IPS-NIHi7 (cell line): ENCODE data around the gene LLPH.
A peak's percentile ranks its signal among the peaks of the same experiment; 100 is the strongest.

Experiments
- DNase-seq: peaks from one replicate; pipeline ENCODE4 v3.0.0; 2012; ENCODE audit warnings: mixed read lengths; ENCODE audit errors: extremely low spot score

The LLPH gene

DNA sequence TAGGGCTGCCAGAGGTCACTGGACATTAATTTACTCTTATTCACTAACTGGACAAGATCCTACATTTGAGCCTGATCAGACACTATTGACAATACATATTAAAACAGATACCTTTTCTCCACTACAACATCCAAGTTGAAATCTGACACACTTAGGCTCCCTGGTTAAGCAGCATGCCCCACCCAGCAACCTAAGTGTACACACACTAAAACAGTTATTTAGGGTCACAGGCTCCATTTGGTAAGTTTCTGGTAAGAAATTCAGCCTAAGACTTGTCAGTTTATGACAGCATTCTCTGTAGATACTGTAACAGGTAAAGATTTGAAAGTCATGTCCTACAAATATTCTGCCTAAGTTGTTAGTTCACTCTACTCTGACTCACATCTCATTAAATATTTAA lies 12.3 kb upstream of the LLPH start:
- no peak for DNase-seq

DNA sequence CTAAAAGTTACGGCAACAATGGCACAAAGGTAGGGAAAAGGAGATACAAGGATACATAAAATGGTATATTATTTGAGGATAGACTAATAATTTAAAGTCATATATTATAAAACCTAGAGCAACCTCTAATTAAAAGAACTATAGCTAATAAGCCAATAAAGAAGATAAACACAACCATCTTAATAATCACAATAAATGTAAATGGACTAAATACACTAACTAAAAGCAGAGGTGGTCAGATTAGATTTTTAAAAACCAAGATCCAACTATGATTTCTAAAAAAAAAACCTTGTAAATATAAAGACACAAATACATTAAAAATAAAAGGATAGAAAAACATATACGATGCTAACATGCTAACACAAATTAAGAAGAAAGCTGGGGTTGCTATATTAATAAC lies 10.7 kb upstream of the LLPH start:
- DNase-seq, result no peak

DNA sequence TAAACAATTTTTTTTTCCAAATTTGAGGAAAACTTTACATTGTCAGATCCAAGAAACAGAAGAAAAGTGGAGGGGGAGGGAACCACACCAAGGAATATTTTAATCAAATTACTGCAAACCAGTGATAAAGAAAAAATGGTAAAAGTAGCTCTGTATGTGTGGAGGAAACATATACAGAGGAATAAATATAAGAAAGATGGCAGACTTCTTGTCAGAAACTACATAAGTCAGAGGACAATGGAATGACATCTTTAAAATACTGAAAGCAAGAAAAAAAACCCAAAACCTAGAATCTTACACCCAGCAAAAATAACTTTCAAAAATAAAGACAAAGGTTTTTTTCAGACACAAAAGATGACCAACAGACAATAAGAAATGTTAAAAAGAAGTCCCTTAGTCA lies 10.2 kb upstream of the LLPH start:
- no peak for DNase-seq

DNA sequence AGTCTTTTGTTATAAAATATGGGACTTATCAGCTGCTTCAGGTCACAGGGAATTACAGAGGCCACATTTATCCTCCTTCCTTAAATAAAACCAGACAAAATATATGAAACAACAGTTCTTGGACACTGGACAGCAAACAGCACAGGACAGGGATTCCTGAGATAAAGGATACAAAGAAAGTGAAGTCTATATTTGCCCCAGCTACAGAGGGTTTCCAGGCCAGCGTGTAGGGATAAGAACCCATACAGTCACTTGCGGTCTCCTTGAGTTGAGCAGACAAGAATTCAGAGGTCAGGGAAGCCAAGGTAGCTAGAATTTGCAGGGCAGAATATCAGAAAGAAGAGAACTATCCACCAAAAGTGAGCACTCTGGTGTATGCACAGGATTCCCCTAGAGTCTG lies 8.8 kb upstream of the LLPH start:
- no peak for DNase-seq

DNA sequence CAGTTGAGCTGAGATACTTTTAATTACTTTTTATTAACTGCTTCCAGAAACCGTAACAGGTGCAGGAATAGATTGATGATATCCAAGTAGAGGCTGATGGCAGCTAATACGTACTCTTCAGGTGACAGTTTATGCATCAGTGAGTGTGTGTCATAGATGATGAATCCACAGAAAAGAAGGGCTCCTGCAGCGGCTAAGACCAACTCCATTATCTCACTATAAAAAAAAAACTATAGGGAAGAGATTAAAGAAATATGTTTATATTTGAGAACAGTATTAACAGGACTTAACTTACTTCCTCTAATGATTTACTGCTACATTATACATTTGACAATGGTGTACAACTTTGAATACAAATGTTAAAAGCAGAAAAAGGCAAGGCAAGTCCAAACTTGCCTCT lies 7.4 kb upstream of the LLPH start:
- DNase-seq, result no peak

DNA sequence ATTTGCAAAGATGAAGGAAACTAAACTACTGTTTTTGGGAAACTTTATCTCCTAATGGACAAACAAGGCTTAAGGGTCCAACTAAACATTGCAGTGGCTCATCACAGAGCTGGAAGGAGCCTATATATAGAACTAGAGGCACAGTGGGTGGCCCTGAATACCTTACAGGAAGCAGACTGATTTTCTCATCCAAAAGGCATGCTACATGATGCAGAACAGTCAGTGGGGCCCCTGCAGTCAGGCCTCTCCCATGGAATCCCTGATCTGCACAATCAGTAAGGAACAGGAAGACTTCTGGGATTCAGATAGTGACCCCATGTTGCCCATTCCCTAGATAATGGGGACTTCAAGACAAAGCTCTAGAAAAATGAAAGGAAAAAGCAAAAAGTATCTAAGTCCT lies 1.9 kb upstream of the LLPH start:
- peak; percentile 35 for DNase-seq

DNA sequence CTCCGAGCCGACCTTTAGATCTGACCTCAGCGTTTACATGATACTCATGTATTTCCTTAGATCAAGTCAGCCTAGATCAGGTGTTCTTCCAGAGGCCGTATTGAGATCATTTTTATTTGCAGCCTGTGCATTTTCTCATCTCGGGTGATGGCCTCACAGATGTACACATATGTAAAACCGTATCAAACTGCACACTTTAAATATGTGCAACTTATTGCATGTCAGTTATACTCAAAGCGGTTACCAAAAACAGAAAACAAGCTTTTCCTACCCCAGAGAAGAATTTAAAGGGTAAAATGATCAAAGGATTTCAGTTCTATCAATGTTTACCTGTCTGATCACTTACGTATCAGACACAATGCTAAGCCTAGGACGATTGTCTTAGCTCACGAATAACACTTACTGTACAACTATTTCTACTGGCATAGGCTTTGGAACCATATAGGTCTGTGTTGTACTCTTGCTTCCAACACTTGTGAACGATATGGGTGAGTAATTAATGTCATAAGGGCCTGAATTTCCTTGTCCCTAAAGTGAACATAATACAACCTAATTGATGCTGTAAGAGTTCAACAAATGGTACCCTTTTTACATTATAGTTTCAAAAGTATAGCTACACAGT lies 628 bp upstream of the LLPH start:
- no peak for DNase-seq

DNA sequence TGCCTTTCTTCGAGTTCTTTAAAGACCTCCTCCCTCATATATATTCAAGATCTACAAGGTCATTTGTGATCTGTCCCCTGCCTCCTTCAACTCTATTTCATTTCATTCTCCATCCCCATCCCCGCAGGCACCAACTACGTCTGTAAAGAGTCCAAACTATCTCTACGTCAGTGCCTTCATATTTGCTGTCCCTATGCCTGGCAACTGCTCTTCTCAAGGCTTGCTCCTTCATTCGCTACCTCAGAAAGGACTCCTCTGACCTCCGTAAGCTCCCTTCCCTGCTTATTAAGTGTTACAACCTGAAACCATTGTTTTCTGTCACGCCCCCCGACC lies 650 bp downstream of the LLPH start:
- DNase-seq, result peak; percentile 13

DNA sequence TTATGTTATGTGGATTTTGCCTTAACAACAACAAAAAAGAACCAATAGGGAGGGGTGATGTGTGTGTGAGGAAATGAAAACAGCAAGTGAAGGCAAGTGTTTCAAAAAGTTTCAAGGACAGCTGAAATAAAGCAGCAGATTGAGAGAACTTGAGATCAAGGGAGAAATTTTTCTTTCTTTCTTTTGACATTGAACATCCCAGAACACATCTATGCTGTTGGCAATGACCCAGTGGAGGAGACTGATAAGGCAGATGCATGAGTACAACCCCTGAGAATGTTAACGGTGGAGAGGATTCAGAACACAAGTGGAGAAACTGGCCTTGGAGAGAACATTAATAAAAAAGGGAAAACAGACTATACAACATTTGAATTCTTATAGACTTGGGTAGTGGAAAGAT lies 2.9 kb downstream of the LLPH start:
- DNase-seq, result no peak

DNA sequence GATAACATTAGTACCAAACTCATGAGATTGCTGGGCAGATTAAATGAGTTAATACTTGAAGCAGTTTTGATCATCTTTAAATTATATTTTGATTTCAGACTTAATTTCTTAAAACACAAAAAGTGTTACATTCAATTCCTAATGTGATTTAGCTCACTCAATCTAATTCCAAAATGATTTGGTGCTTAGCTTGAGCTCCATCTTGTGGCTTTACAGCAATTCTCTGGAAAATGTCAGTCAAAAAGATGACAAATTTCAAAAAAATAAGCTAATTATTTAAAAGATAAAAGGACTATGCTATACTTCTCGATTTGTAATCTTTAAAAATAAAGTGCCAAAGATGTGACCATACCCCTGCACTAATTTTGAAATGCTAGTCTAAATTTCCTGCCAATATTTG lies 10.1 kb downstream of the LLPH start:
- no peak for DNase-seq

DNA sequence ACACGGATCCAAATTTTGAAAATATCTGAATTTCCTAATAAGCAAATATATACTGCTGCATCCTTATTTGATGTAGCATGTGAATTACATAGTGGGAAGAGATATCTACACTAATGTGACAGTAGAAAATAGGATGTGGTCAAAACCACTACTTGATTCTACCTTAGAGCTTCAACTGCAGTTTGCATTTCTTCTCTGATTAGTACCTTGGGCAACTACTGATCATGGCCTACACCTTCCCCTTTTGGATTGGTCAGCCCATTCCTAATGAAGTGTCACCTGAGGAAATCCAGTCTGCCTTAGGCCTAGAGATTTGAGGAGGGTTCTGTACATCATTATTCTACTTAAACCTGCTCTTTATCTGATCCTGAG lies 10.7 kb downstream of the LLPH start:
- DNase-seq, result no peak

DNA sequence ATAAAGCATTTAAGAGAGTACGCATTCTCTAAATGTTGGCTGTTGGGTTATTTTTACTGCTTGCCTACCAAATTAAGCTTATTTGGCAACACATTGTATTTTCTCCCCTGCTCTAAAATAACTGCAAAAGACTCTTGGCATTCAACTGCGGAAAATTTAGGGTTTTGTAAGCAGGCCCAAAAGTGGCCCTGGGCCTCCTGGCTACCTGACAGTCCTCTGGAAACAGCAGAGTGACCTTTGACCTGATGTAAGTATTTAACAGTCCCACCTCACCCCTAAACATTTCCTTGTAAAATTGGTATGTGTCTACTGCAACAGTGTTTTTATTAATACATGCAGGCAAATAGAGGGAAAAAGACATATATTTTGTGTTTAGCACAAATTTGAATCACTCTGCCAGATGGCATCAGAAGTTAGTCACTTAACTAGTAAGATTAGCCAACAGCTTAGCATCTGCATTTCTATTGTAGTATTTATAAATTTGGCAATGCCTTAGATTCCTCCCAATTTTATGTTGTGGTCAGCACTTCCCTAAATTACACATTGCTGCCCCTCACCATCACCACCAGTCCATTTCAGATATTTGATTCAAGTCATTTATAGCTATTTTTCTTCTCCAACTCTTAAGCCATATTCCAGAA lies 11.2 kb downstream of the LLPH start:
- DNase-seq, result no peak

DNA sequence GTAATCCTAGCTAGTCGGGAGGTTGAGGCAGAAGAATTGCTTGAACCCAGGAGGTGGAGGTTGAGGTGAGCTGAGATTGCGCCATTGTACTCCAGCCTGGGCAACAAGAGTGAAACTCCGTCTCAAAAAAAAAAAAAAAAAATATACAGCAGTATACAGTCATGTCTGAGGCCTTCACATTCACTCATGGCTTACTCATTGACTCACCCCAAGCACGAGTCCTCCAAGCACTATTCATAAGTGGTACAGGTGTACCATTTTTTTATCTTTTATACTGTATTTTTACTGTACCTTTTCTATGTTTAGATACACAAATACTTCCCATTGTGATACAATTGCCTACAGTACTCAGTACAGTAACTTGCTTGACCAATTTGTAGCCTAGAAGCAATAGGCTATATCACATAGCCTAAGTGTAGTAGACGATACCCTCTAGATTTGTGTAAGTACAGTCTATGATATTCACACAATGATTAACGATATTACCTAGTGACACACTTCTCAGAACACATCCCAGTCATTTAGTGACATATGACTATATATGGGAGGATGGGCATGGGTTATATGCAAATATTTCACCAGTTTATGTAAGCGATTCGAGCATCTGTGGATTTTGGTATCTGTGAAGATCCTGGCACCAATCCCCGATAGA lies 12.2 kb downstream of the LLPH start:
- no peak for DNase-seq

DNA sequence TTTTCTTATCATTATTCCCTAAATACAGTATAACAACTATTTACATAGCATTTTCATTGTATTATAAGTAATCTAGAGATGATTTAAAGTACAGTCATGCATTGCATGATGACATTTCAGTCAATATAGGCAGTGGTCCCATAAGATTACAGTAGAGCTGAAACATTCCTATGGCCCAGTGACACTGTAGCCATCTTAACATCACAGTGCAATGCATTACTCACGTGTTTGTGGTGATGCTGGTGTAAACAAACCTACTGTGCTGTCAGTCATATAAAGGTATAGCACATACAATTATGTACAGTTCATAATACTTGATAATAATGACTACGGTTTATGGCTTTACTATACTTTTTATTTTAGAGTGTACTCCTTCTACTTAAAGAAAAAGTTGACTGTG lies 13.3 kb downstream of the LLPH start:
- DNase-seq, result no peak

DNA sequence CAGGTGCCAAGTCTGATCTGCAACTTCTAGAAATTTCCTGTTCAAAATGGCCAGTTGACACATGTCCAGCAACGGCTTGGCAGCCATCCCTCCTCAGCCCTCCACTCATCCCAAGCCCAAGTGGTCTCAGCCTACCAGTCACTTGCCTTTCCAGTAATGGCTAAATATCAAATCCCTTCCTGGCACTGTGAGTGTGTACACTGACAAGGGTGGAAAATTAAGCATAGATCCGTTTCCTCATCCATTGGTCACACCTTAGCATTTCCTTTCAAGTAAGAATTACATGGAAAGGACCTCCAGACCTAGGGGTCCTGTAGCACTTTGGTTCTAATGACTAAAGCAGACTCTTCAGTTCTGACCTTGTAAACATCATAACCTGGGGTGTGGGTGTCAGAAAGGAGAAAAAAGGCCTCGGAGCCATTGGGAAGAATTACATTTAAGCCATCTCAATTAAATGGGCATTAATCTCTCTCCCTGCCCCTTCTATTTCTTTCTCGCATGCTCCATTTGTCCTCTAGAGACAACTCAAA lies 15.4 kb downstream of the LLPH start:
- DNase-seq, result no peak

DNA sequence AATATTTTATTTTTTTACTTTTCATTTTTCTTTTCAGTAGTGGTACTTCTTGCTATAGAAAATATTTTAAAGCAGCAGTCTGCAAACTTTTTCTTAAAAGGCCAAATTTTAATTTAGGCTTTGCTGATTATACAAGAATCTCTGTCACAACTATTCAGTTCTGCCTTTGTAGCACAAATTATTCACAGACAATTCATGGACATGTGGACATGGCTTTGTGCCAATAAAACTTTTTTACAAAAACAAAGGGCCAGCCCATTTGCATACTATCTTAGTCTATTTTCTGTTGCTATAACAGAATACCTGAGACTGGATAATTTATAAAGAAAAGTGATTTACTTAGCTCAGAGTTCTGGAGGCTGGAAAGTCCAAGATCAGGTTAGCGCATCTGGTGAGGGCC lies 17.1 kb downstream of the LLPH start:
- no peak for DNase-seq

DNA sequence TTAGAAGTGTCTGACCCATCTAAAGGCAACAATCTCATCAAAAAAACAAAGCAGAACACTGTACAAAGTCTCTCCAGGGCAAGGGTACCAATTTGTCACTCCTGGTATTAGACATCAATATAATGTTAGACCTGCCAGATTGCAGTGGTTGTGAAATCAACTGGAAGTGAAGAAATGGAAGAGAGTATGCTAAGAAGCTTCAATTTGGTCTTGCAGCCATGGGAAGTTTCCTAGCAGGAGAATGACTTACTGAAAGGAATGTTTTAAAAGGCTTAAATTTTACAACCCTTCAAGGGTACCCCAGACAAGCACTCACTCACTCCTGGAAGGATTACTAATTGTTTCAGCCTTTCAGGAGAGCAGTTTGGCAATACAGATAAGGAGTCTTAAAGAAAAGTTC lies 18.9 kb downstream of the LLPH start:
- DNase-seq, result no peak

DNA sequence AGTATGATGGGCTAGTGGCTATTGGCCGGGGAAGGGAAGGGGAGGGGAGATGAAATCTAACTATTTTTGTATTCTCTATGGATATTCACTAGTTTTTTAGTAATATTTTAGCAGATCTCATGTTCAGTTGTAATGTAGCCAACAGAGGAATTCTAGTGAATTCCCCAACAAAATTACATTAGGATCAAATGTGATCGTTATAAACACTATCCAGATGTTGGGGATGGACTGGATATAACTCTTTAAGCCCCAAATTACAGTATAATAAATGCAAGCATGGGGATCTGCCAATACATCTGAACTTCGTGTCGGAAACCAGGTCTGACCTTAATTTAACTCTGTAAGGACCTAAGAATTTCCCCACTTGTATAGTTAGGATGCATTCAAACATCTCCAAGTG lies 21.5 kb downstream of the LLPH start:
- no peak for DNase-seq

DNA sequence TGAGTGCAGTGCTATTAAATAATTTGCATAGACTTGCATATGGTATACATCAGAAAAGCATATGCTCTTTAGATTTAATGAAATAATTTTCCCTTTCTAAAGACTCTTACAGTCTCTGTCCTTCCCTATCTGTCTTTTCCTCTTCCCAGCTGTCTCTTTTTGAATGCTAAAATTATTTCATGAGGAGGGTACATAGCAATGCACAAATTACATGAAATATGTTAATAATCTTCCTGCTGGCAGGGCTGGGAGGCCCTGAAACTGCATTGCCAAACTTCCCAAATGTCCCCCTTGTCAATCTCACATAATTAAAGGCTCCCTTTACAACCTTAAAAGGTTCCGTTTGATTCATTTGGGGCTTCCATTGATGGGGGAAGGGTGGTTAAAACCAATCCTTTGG lies 22.2 kb downstream of the LLPH start:
- no peak for DNase-seq

DNA sequence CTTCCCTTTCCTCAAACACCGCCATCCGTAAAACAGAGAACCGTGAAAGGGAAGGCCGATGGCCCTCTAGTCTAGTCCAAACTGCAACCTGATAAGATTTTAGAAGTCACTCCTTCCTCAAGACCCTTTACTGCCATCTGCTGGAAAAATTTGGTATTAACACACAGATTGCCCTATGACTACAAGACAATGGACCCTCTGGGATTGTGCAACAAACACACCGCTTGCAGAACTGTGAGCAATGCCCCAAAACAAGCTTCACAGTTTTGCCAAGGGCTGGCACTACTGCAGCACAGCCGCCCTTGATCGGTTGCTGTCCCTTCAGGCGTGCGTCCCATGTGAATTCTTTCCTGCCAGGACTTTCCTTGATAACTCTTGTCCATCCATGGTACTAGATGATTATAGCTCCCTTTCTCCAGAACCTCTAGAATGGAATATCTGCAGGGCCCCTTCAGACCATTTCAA lies 23.1 kb downstream of the LLPH start:
- peak; percentile 83 for DNase-seq

DNA sequence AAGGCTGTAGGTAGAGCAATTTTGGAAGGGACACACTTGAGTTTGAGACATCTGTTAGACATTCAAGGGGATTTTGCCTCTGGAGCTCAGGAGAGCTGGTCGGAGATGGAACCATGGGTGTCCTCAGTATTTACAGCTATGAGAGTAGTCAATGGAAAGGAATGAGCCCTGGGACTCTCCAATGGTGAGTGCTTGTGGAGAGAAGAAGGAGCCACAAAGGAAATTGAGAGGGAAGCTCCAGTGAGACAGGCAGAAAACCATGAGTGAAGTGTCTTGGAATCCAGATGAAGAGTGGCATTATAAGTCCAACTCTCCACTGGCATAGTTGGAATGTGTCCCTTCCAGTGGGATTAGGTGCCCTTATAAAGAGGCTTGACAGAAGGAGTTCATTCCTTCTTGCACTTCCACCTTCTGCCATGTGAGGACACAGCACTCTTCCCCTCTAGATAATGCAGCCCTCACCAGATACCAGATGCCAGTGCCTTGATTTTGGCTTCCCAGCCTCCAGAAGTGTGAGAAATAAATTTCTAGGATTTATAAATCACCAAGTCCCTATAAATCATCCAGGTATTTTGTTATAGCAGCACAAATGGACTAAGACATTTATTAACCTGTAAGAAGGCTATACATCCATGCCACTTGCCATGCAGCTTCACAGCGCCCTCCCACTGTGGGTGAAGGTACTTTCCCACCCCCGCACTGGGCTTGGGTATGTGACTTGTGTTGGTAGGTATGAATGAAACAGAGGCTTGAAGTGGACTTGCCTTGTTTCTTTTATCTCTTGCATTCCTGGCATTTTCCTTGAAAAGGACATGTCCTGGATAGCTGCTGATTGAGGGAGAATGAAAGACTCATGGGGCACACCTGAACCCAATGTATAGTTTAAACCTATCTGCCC lies 27.3 kb downstream of the LLPH start:
- peak; percentile 40 for DNase-seq

DNA sequence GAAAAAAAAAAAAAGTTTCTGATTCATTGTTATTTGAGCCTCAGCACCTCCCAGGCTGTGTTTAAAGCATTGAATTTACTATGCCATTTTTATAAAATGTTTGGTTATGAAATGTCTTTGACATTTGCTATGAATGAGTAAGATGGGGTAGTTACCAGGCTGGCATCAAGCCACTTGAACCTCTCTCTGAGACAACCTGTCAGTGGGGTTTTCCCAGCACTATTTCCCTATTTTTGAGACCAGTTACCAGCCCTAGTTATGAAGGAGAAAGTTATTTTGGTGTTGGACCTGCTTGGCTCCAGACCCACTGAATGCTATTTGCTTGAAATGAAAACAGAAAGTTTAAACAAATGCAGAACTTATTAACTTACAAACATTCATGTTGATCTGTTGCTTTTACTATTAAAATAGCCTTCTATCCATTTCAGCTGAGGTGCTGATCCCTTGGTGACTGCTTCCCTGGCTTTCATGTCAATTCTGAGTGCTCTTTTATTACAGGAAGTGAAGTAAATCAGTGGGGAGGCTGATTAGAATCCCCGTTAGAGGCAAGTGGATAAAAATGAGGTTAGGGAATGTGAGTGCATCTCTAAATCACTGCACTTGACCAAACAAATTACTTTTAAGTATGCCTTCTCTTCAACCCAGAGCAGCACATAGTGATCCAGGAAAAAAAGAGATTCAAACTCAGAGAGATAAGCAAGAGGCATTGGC lies 37.8 kb downstream of the LLPH start:
- DNase-seq, result no peak
